GM21526 (cell line): Measurements from ENCODE around the gene ADAM15.

ENCODE experiments used
- ATAC-seq: cut with Tn5 transposase; IDR thresholded peaks from one replicate; pipeline ENCODE4 v1.9.1; 2021; ENCODE audit warnings: moderate library complexity; ENCODE audit not compliant: unreplicated experiment, low FRiP score

ADAM15 gene, protein sequence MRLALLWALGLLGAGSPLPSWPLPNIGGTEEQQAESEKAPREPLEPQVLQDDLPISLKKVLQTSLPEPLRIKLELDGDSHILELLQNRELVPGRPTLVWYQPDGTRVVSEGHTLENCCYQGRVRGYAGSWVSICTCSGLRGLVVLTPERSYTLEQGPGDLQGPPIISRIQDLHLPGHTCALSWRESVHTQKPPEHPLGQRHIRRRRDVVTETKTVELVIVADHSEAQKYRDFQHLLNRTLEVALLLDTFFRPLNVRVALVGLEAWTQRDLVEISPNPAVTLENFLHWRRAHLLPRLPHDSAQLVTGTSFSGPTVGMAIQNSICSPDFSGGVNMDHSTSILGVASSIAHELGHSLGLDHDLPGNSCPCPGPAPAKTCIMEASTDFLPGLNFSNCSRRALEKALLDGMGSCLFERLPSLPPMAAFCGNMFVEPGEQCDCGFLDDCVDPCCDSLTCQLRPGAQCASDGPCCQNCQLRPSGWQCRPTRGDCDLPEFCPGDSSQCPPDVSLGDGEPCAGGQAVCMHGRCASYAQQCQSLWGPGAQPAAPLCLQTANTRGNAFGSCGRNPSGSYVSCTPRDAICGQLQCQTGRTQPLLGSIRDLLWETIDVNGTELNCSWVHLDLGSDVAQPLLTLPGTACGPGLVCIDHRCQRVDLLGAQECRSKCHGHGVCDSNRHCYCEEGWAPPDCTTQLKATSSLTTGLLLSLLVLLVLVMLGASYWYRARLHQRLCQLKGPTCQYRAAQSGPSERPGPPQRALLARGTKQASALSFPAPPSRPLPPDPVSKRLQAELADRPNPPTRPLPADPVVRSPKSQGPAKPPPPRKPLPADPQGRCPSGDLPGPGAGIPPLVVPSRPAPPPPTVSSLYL

DNA sequence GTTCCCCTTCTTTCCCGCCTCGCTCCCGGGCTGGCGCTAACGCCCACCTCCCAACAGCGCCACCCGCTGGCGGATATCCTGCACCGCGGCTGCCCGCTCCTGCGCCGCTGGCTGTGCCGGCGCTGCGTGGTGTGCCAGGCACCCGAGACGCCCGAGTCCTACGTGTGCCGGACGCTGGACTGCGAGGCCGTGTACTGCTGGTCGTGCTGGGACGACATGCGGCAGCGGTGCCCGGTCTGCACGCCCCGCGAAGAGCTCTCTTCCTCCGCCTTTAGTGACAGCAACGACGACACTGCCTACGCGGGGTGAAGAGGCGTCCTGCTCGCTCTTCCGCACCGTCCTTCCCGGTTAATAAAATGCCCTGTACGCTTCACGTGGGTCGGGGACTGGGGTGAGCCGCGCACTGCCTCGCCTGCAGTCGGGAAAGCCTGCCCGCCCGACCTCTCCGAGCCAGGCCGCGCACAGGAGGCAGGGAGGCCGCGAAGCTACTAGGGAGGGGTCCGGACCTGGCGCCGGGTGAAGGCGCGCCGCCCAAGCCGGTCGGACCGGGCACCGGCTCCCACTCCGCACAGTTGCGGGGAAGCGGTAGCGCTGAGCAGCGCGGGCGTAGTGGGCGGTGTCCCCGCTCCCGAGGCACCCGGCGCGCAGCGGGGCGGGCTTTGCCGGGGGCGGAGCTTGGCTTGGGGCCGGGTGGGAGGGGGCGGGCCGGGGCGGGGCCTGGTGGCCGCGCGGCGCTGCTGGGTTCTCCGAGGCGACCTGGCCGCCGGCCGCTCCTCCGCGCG, at the start of gene ADAM15:
TSS of gene ADAM15 (plus strand) at position 757 of the 782 bp plus-strand sequence. CDS start 71 bp downstream, outside the sequence.
- peak; percentile 53 for ATAC-seq

DNA sequence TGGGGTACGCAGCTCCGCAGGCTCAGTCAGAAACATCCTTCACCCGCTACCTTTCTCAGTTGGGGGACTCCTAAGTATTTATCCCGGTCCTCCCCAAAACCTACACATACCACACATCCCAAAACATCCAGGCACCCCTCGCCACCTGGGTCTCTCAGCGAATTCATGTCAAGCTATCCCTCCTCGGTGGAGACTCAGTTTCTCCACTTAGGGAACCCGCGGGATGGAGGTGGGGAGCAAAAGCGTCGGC, 49.8 kb upstream of the ADAM15 start:
- no peak for ATAC-seq

DNA sequence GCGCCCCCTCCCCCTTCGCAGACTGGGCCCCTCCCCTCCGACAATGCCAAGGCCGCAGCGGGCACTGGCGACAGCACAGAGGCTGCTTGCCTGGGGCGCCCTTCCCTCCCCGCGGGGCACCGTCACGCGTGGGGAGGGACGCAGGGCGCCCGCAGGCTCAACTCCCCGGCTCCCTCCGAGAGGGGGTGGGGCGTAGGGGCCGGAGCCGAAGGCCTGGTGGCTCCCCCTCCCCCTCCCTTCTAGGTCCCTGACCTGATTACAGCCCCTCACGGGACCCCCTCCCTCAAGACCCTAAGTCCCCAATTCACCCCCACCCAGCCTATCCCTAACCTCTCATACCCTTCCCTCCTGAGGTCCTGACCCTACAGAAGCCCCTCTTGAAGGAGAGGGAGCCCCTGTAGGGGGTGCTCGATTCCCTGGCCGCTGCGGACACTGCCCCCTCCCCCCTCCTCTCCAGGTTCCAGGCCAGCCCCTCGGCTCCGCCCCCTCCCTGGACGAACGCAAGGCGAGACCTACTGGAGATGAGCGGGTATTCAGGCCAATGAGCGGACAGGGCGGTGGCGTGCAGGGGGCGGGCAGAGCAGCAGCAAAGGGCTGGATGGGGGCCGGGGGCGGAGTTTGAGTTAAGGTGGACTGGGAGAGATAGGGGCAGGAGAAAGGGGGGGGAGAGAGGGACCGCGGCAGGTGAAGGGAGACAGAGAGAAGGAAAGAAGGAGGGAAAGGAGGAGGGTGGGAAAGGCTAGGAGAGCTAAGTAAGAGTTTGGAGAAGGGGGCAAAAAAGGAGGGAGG, 49.2 kb upstream of the ADAM15 start:
- ATAC-seq, result peak; percentile 48

DNA sequence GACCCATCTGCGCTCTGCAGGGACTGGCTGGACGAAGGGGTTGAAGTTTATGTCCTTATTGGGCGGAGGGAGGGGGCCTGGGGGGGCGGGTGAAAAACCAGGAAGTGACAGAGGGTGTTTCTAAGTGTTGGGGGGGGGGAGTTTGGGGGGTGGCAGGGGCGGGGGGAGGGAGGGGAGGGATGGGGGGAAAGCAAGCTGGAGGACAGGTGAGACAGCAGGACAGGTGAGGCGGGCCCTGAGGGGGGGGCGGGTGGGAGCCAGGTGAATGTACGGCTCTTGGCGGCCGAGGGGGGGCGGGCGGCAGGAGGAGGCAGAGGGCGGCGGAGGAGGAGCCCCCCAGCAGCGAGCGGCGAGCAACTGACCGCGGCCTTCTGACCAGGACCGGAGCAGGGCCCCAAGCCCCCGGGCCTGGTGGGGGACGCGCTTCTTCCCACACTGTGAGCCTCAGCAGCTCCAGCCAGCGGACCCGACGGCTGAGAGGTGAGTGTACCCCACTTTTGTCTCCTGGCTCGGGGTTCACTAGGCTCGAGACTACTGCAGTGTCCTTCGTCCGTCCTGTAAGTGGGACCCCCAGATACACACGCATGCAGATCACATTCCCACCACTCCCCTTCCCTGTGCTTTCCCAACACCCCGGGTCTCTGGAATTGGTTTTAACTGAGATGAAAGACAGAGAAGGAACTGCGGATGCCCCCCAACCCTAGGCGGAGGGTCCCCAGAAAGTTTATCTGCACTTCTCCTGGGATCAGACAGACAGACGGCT, 48.5 kb upstream of the ADAM15 start, which contains the start of gene ZBTB7B:
TSS of gene ZBTB7B (plus strand) at position 339 of the 763 bp plus-strand sequence. CDS start 11,859 bp downstream, outside the sequence.
- no peak for ATAC-seq

DNA sequence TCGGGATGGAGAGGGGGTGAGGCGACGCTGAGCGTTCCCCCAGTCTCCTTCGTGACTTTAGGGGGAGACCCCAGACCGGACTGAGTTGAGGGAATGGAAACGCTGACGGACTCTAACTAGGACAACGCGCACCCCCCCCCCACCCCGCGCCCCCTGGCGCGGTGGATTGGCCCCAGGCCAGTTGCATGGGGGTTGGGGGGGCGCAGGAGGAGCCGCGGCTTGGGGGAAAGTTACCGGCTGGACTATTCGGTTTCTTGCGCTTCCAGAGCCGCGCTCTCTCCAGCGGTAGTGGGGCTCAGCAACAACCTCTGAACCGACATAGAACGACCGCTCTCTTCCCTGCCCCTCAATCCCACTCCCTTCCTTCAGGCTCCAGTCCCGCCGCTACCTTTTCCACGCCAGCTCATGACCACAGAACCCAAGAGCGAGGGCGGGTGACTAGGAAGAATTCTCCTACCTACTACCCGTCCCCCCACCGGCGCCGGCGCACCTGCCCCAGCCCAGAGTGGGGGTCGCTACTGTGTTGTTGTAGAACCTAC, 47.8 kb upstream of the ADAM15 start:
- ATAC-seq, result no peak

DNA sequence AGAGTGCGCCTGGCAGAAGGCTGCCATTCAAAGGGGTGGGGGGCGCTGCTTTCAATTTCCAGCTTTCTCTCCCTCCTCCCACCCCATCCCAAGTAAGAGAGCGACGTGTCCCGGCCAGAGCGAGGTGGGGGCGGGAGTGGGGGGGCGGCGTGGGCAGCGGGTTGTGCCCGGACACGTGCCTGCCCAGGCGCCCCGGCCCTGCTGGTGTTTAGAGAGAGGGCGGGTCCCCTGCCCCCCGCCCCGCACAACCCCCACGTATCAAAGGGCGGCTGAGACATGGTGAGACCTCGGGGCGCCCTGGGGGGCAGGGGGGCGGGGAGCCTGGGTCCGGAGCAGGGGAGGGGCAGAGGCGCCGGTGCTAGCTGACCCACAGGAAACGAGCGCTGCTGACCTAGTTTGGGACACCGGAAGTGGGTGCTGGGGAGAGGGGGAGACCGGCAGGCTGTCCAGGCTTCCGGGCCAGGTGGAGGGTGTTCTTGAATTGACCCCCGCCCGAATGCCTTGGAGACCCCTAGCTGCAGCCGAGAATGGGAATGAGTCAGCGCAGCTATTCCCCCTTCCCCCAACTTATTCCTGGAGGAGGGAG, 47.3 kb upstream of the ADAM15 start:
- ATAC-seq, result no peak

DNA sequence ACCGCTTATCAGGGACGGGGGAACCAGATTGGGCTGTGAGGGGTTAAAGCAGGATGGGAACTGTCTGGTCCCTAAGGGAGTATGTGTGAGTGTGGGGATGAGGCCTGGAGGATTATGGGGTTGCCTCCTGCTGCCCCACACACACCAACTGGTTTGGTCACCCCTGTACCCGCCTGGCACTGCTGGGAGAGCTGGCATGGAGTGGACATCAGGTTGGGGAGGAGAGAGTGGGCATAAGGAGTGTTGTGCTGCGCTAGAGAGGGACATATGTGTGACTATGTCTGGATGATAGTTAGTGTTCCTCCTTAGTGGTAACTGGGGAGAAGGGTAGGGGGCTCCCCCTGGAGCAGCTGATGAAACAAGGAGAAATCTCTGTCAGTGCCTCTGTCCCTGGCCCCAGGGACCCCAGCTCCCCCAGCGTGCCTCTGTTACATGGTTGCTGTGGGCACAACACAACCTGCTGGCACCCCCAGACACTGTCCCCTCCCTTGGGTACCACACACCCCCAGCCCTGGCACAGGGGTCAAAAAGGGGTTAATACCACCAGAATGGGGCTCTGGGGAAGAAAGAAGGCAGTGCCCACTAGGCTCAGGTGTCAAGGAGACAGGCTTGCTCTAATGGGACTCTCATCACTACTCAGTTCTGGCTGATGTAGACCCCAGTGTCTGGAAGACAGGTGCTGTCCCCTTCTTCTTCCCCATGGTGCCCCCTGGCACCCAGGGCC, 46.6 kb upstream of the ADAM15 start:
- no peak for ATAC-seq

DNA sequence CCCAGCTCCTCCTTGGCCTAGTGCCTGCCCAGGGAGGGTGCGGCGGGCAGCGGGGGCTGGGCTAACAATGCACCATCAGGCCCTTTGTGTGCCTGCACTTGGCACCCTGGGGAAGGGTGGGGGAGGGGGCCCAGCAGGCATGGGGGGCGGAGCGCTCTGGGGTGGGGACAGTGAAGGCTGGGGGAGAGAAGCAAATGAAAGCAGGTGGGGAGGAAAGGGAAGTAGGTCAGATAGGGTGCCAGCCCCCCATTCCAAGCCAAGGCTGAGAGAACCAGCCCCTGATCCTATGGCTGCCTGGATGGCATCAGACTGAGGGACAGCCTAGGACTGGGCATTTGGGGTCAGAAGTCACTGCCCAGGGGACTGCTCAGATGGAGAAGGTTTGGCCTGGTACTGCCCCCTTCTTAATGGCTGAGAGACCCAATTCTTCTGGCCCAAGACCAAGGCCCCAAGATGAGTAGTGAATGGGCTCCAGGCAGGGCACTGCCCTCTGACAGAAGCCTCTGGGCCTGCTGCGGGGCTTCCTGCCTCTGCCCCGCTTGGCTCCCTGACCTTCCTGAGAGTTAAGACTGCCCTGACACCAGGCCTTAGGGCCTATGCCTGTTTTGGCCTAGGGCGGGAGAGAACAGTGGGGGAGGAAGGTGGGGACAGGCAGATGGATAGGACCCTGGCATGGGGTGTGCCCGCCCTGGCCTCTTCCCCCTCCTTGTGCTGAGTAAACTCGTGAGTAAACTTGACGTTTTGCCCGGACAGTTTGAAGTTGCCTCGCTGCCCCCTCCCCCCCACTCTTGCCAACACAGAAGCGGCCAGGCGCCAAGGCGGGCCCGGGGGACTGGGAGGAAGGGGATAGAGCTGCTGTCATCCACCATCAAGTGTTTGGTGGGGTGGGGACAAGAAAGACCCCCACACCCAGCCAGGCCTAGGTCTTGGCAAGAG, 45.8 kb upstream of the ADAM15 start:
- no peak for ATAC-seq

DNA sequence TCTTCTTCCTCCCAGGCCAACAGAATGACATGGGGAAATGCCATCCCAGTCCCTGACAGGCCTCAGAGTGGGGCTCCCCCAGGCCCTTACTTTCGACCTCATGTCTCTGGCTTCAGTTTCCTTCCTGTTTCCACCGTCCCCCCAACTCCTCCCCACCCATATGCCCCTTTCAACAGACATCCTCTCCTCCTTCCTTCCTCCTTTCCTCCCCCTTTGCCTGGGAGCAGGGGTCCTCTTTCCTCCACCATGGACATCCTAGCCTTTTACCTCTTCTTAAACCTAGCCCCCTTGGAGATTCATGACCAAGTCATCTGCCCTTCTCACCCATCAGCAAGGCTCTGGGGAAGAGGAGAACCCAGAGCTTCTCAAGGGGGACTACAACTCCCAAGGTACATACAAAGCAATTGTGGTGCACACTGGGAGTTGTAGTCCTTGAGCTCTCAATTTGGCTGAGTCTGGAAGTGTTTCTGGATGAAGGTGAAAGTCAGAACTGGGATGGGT, 44.5 kb upstream of the ADAM15 start:
- ATAC-seq, result no peak

DNA sequence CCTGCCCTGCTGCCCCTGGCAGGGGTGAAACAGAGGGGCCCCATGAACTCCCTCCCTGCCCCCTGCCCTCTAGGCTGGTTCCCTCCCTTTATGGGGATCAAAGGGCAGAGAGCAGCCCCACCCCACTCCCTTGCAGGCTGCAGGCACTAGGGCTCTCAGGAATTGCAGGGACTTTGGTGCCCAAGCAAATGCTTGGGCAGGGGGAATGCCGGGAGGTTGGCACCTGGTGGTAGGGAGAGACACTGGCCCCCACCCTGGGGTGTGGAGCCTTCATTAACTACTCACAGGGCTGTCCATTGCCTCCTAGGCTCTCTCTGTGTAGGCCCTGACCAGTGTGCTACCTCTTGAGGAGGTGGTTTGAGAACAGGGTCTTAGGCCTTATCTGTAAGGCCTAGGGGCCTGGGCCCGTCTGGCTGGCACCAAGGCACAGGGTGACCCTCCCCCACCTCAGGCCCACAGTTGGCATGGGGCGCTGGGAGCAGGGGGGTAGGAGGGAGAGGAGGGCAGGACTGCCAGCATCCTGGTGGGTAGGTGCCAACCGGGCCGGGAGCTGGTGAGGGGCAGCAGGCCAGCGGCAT, 43.8 kb upstream of the ADAM15 start:
- no peak for ATAC-seq

DNA sequence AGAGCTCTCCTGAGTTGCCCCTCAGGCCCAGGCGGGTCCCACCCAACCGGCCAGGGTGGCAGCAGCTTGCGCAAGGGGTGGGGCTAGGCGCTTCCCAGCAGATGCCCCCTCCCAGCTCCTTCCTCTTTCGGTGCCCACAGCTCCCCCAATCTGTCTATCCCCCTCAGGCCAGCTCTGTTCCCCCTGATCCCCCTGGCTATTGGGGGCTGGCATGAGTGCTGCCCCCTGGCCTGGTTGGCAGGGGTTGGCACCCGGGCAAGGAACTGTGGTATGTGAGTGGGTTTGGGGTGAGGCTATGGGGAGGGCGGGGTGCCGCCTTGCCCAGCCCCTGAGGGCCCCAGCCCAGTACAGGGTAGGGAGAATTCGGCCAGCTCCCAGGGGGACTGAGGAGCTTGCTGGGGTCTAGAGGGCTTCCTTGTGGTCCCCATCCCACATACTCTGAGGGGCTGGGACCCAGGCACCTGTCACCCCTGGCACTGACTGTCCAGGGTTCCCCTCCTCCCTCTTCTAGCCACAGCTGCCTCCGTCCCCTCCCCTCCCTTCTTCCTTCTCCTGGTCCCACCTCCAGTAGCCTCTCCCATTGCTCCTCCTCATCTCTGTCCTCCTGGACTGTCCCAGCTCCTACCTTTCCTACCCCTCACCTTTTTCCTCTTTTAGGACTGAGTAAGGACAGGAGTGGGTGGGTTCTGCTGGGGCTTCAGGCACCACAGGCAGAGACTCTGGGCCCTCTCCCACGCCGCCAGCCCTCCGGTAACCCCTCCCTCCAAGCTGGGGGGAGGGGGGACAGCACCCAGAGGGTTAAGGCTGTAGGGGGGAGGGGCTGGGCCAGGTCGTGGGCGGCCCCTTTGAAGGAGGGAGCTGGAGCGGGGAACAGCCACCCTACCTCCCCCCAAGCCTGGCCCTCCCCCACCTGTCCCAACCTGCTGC, 42.8 kb upstream of the ADAM15 start:
- ATAC-seq, result no peak

DNA sequence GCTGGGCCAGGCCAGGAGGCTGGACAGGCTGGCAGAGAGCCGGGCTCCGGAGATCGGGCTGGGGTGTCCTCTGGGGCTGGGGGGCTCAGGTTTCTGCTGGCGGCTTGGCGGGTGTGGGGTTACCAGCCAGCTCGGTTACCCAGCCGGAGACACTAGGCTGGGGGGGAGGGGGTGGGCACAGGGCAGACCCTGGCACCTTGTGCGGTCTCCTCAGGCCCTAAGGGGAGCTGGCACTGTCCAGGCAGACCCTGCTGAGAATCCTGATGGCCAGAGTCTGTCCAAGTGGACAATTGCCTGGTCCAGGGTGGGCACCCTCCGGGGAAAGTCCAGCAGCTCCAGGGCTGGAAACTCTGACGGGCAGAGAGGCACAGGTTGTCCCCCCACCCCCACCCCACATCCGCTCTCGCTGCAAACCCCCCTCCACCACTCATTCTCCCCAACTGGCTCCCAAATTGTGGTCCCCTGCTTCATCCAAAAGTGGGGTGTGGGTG, 41.9 kb upstream of the ADAM15 start:
- ATAC-seq, result no peak

DNA sequence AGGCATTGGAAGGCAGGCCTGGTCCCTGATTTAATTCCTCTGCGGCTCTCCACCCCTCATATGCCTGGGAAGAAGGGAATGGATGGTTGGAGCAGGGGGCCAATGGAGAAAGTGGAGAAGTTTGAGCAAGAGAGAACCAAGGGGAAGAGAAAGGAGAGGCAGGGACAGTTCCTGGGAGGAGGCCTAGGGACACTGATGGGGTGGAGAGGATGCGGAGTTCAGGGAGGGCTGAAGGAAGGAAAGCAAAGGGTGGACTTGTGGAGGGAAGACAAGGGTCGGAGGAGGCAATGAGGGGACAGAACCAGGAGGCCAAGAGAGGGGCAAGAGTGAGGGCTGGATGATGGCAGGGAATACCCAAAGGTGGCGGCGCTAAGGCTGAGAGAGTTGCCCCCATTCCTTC, 41.4 kb upstream of the ADAM15 start:
- no peak for ATAC-seq

DNA sequence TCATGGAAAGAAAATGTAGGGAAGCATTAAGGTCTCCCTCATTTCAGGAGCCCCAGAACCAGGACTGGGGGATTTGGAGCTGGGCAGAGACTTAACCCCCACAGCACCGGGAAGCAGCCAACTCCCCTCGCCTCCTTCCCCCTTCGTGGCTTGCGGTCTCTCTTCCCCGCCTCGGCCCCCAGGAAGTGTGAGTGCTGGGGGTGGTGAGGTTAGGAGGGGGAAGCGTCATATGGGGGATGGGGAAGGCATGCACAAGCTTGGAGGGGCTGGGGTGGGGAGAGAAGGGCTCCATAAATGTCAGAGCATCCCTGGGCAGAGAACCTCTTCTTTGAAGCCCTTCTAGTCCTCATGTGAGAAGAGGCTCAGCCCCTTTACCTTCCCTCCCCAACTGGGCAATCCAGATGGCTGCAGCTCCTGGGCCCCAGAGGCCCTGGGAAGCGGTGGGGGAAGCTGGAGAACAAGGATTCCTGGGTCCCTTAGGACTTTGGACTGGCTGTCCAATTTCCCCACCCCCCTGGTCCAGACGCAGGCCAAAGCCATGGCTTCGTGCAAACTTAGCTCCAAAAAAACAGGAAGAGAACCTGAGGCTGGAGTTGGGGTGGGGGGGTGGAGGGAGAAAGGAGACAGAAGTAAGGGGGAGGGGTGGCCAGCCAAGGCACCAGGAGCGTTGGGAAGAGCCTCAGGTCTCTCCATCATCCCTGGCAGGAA, 40.8 kb upstream of the ADAM15 start:
- ATAC-seq, result no peak

DNA sequence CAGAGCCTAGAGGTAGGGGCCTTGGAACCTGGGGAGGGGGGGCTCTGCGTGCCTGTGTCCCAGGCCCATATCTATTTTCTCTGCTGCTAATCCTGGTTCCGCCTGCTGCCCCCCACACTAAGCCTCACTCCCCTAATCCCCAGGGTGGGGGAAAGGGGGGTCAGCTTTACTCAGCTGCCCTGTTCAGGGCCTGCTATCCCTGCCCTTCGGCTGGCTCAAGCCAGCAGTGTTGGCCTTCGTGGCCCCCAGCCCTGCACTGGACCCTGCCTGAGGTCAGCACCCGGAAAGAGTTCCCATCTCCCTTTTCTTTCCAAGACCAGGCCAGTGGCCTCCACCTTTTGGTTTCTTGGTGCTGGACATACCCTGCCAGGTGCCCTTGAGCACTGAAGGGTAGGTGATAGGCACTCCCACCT, 40.1 kb upstream of the ADAM15 start:
- no peak for ATAC-seq
